HFFc6 (cell line): ENCODE data around the gene CHFR. TPM values are rescaled to one million over a fixed set of nuclear protein-coding genes. Genes with fewer than 3 reads are reported as not detected.
"Not testable (repeated sequence)": the region's sequence is repeated elsewhere in the genome, so short reads cannot be mapped to it uniquely, and the experiment has no call there.

Source experiments
- DNase-seq: peaks from one replicate; pipeline ENCODE4 v3.0.0-alpha.2; 2018
- H3K27ac Mint-ChIP-seq: 2 replicates; pipeline ENCODE4 v1.8.0; 2020; ENCODE audit warnings: mild to moderate bottlenecking, mixed read lengths
- H3K27me3 Mint-ChIP-seq: 2 replicates; pipeline ENCODE4 v1.8.0; 2021; ENCODE audit warnings: mild to moderate bottlenecking, moderate library complexity, mixed read lengths; ENCODE audit not compliant: insufficient read depth
- H3K36me3 Mint-ChIP-seq: 2 replicates; pipeline ENCODE4 v1.8.0; 2021; ENCODE audit warnings: low read depth, mixed read lengths
- H3K4me1 Mint-ChIP-seq: 2 replicates; pipeline ENCODE4 v1.8.0; 2020; ENCODE audit warnings: low read depth, mixed read lengths
- H3K4me3 Mint-ChIP-seq: 2 replicates; pipeline ENCODE4 v1.8.0; 2020; ENCODE audit warnings: mild to moderate bottlenecking, moderate library complexity, mixed read lengths
- H3K9me3 Mint-ChIP-seq: 2 replicates; pipeline ENCODE4 v1.8.0; 2020; ENCODE audit warnings: mild to moderate bottlenecking, mixed read lengths
- CTCF ChIP-seq: fragments of 200-600 bp; sonication (generic); IDR thresholded peaks from 2 replicates; pipeline ENCODE4 v1.5.0; 2021; ENCODE audit warnings: antibody characterized with exemption, mild to moderate bottlenecking
- long read RNA-seq: library from polyadenylated mRNA; unstranded; transcript quantifications from one replicate; pipeline ENCODE4 v2.0.0, GENCODE V29; 2019
- total RNA-seq, 6 experiments: library from RNA; stranded (reverse); fragmentation: NEBNext Ultra II Directional; extraction: Animal tissue kit (Norgen Biotek cat#: 25700); gene quantifications; 2 replicates in 1 of 6; 3 replicates in 5 of 6; pipeline ENCODE4 v1.2.3, GENCODE V29; 2021

Gene CHFR
- 10 to 100 TPM; 23.1 to 30.0 (median 26.2) TPM for total RNA-seq
- long read RNA-seq, partial matches to known transcripts, result 0 of 7 reads
- long read RNA-seq, other reads (novel, unspliced or antisense), result 7 of 7 reads

GRCh38 chr12:132887513-132888351 is at the start of gene CHFR:
TSS of gene CHFR (minus strand) at chr12:132887605. CDS start at chr12:132887328, 277 bp downstream.
- Mint-ChIP-seq H3K4me1 (peaks cover 5% of the 10 kb centered on the region; the same call in 1 of the 2 replicates), H3K4me3 (peak within 1 kb of the TSS; percentile 98), H3K27me3 (no peaks in the 10 kb centered on the region; the same call in 1 of the 2 replicates), H3K27ac (peak within 1 kb of the TSS; percentile 100), H3K36me3 (peaks cover 63% of the 10 kb centered on the region), H3K9me3 (peaks cover 57% of the 10 kb centered on the region)
- peak; percentile 96 for DNase-seq
- TF ChIP-seq CTCF, result no peak

GRCh38 chr12:132936921-132937320 is 49.5 kb upstream of the CHFR start:
- Mint-ChIP-seq H3K36me3 (peaks cover 79% of the 10 kb centered on the region), H3K9me3 (peaks cover 84% of the 10 kb centered on the region)
- not testable (repeated sequence) for H3K4me1 Mint-ChIP-seq, H3K27me3 Mint-ChIP-seq, DNase-seq, H3K4me3 Mint-ChIP-seq, H3K27ac Mint-ChIP-seq

GRCh38 chr12:132936163-132936562 is 48.8 kb upstream of the CHFR start:
- TF ChIP-seq CTCF, result no peak
- Mint-ChIP-seq H3K4me3 (no peak overlapping the region), H3K27ac (no peak overlapping the region), H3K36me3 (peaks cover 79% of the 10 kb centered on the region), H3K9me3 (peaks cover 84% of the 10 kb centered on the region), H3K4me1 (no peaks in the 10 kb centered on the region), H3K27me3 (peaks cover 5% of the 10 kb centered on the region)
- no peak for DNase-seq

- Mint-ChIP-seq H3K9me3 (peaks cover 98% of the 10 kb centered on the region), H3K36me3 (peaks cover 91% of the 10 kb centered on the region), H3K4me1 (no peaks in the 10 kb centered on the region), H3K4me3 (no peak overlapping the region), H3K27me3 (peaks cover 9% of the 10 kb centered on the region; the same call in 1 of the 2 replicates), H3K27ac (no peak overlapping the region)
- DNase-seq, result no peak
- TF ChIP-seq CTCF, result no peak
These were observed 39.0 kb upstream of the CHFR start for GRCh38 chr12:132926415-132926833.

GRCh38 chr12:132925597-132926414 is 38.4 kb upstream of the CHFR start:
- H3K27ac Mint-ChIP-seq, result no peak overlapping the region
- peaks cover 98% of the 10 kb centered on the region for H3K9me3 Mint-ChIP-seq

More at GRCh38 chr12:132925597-132926414, 38.4 kb upstream of the CHFR start:
- H3K36me3 Mint-ChIP-seq, result peaks cover 90% of the 10 kb centered on the region
- no peak for TF ChIP-seq CTCF
- no peak for DNase-seq
- peaks cover 9% of the 10 kb centered on the region; the same call in 1 of the 2 replicates for H3K27me3 Mint-ChIP-seq
- no peak overlapping the region; the same call in 1 of the 2 replicates for H3K4me3 Mint-ChIP-seq
- H3K4me1 Mint-ChIP-seq, result no peaks in the 10 kb centered on the region
